CD14-positive monocyte (primary cell): Measurements from ENCODE around the gene PARP14. TPM values are rescaled to one million over a fixed set of nuclear protein-coding genes. Genes with fewer than 3 reads are reported as not detected.

Experiments
- DNase-seq, 3 donors: peaks; one replicate each; pipeline ENCODE4 v3.0.0-alpha.2; 2011 to 2022
- H2AFZ ChIP-seq: 2 replicates; pipeline ENCODE4 v1.6.0; 2012; ENCODE audit warnings: mild to moderate bottlenecking, low read depth, low read length, inconsistent platforms; ENCODE audit not compliant: insufficient read depth, poor library complexity, severe bottlenecking
- H3K27ac ChIP-seq, 2 donors: 1 replicate in 1 of 2; 2 replicates in 1 of 2; pipeline ENCODE4 v1.5.1; 2012 to 2013; ENCODE audit warnings: low read length in 2 of 2, control low read depth in 1 of 2, inconsistent platforms in 1 of 2, low read depth in 1 of 2, mild to moderate bottlenecking in 1 of 2
- H3K27me3 ChIP-seq, 2 donors: one replicate each; pipeline versions ENCODE4 v1.6.0 to v1.6.1; 2011 to 2013; ENCODE audit warnings: low read length in 2 of 2; ENCODE audit not compliant: control insufficient read depth in 2 of 2, insufficient read depth in 2 of 2
- H3K36me3 ChIP-seq, 2 donors: replicated peaks in 1 of 2; 1 replicate in 1 of 2; 2 replicates in 1 of 2; pipeline versions ENCODE4 v1.5.1 to v1.6.1; 2012 to 2013; ENCODE audit warnings: low read length in 2 of 2, control low read depth in 1 of 2, inconsistent platforms in 1 of 2, mild to moderate bottlenecking in 1 of 2; ENCODE audit not compliant: insufficient read depth in 2 of 2, control insufficient read depth in 1 of 2
- H3K4me1 ChIP-seq, 2 donors: 1 replicate in 1 of 2; 2 replicates in 1 of 2; pipeline versions ENCODE4 v1.5.1 to v1.6.1; 2012 to 2013; ENCODE audit warnings: low read length in 2 of 2, control low read depth in 1 of 2, inconsistent platforms in 1 of 2, mild to moderate bottlenecking in 1 of 2, moderate library complexity in 1 of 2; ENCODE audit not compliant: insufficient read depth in 2 of 2, control insufficient read depth in 1 of 2
- H3K4me2 ChIP-seq: replicated peaks from 2 replicates; pipeline ENCODE3; 2012; ENCODE audit warnings: low read length, moderate library complexity, mild to moderate bottlenecking; ENCODE audit not compliant: poor library complexity, severe bottlenecking; ENCODE audit errors: extremely low read depth
- H3K4me3 ChIP-seq, 3 experiments: fragments of 200-600 bp in 1 of 3; sonication (generic) in 1 of 3; replicated peaks in 1 of 3; 1 replicate in 2 of 3; 2 replicates in 1 of 3; pipeline ENCODE4 v1.5.1; 2011 to 2013; ENCODE audit warnings: low read length in 3 of 3, mild to moderate bottlenecking in 3 of 3, control low read depth in 2 of 3, low read depth in 2 of 3, inconsistent platforms in 1 of 3, moderate library complexity in 1 of 3
- H3K79me2 ChIP-seq: 2 replicates; pipeline ENCODE4 v1.6.0; 2012; ENCODE audit warnings: mild to moderate bottlenecking, control low read depth, inconsistent platforms, low read length, moderate library complexity; ENCODE audit not compliant: insufficient read depth
- H3K9ac ChIP-seq: 2 replicates; pipeline ENCODE4 v1.6.0; 2017; ENCODE audit warnings: low read length, mild to moderate bottlenecking; ENCODE audit not compliant: insufficient read depth, poor library complexity, severe bottlenecking
- H3K9me3 ChIP-seq, 2 donors: replicated peaks in 1 of 2; 1 replicate in 1 of 2; 2 replicates in 1 of 2; pipeline versions ENCODE4 v1.5.1 to v1.6.1; 2012 to 2013; ENCODE audit warnings: low read length in 2 of 2, control low read depth in 1 of 2; ENCODE audit not compliant: control insufficient read depth in 1 of 2, insufficient read depth in 1 of 2
- H4K20me1 ChIP-seq: 2 replicates; pipeline ENCODE4 v1.6.0; 2012; ENCODE audit warnings: mild to moderate bottlenecking, low read length, control low read depth, moderate library complexity; ENCODE audit not compliant: insufficient read depth
- H3K27ac Mint-ChIP-seq, 7 donors: one replicate each; pipeline ENCODE4 v1.8.0; 2020; ENCODE audit warnings: mild to moderate bottlenecking in 7 of 7, mixed read lengths in 7 of 7, moderate library complexity in 6 of 7, inconsistent platforms in 2 of 7
- H3K27me3 Mint-ChIP-seq, 3 donors: one replicate each; pipeline ENCODE4 v1.8.0; 2021 to 2022; ENCODE audit warnings: low read depth in 3 of 3, mild to moderate bottlenecking in 3 of 3, mixed read lengths in 3 of 3, moderate library complexity in 3 of 3, inconsistent platforms in 1 of 3
- H3K36me3 Mint-ChIP-seq, 2 donors: one replicate each; pipeline ENCODE4 v1.8.0; 2020; ENCODE audit warnings: mixed read lengths in 2 of 2, inconsistent platforms in 1 of 2, mild to moderate bottlenecking in 1 of 2
- H3K4me1 Mint-ChIP-seq: one replicate; pipeline ENCODE4 v1.8.0; 2020; ENCODE audit warnings: mild to moderate bottlenecking, mixed read lengths
- H3K4me3 Mint-ChIP-seq, 2 donors: one replicate each; pipeline ENCODE4 v1.8.0; 2020; ENCODE audit warnings: mild to moderate bottlenecking in 2 of 2, mixed read lengths in 2 of 2, moderate library complexity in 1 of 2
- H3K9me3 Mint-ChIP-seq, 7 donors: one replicate each; pipeline ENCODE4 v1.8.0; 2020 to 2022; ENCODE audit warnings: mixed read lengths in 7 of 7, mild to moderate bottlenecking in 6 of 7, moderate library complexity in 6 of 7, inconsistent platforms in 2 of 7
- CTCF ChIP-seq: fragments of 200-600 bp; IDR thresholded peaks from one replicate; pipeline ENCODE4 v1.8.0; 2022; ENCODE audit warnings: antibody characterized with exemption, mild to moderate bottlenecking
- WGBS: methylation state at CpG from one replicate; pipeline ENCODE4 v1.1.5; 2013; ENCODE audit warnings: missing lambda C conversion rate; ENCODE audit not compliant: insufficient coverage; 5-methylcytosine and 5-hydroxymethylcytosine counted together
- intact Hi-C, 2 donors: fragments of 100-400 bp; cut with micrococcal nuclease; formaldehyde crosslinking; loops; one replicate each; pipeline versions ENCODE4 v1.15.0 to v1.15.1; 2023
- polyA plus RNA-seq, 3 donors: library from polyadenylated mRNA; depleted of rRNA in 1 of 3; unstranded in 2 of 3; stranded (reverse) in 1 of 3; fragments of 300-500 nt in 2 of 3; fragments of >200 nt in 1 of 3; fragmentation: Illumina TruSeq in 2 of 3; gene quantifications; 1 replicate in 2 of 3; 2 replicates in 1 of 3; pipeline ENCODE4 v1.2.3, GENCODE V29; 2012 to 2021

Gene PARP14
- polyA plus RNA-seq, 3 donors: 22.1 to 68.8 (median 26.9) TPM

GRCh38 chr3:122728186-122728585 lies 47.5 kb downstream of the PARP14 start:
- Histone ChIP-seq H3K27ac (no peak overlapping the region), H3K9me3 (peaks cover 0 to 3% of the 10 kb centered on the region in 2 donors), H3K9ac (no peak overlapping the region), H4K20me1 (peaks cover 26% of the 10 kb centered on the region), H3K79me2 (no peaks in the 10 kb centered on the region), H3K4me3 (no peak overlapping the region), H3K36me3 (peaks cover 16 to 49% of the 10 kb centered on the region in 2 donors), H3K4me1 (no peaks in the 10 kb centered on the region), H3K4me2 (no peak overlapping the region), H3K27me3 (no peaks in the 10 kb centered on the region), H2AFZ (no peak overlapping the region)
- no peak overlapping the region for H3K4me3 Mint-ChIP-seq
- no peak for TF ChIP-seq CTCF
- no CpG with 5 or more reads among the region's 3 CpGs for WGBS
- peaks cover 0 to 13% (median 10%) of the 10 kb centered on the region in 7 donors for H3K9me3 Mint-ChIP-seq
- DNase-seq: no peak
- H3K27ac Mint-ChIP-seq: no peak overlapping the region
- intact Hi-C loops: no loop called here
- H3K4me1 Mint-ChIP-seq: peaks cover 9% of the 10 kb centered on the region
- no peaks in the 10 kb centered on the region for H3K27me3 Mint-ChIP-seq
- peaks cover 45 to 76% of the 10 kb centered on the region in 2 donors for H3K36me3 Mint-ChIP-seq

GRCh38 chr3:122728756-122729514 lies 48.3 kb downstream of the PARP14 start:
- no peak overlapping the region for H3K27ac ChIP-seq
- WGBS: 100% methylated on average over 1 of the region's 8 CpGs
- Mint-ChIP-seq H3K4me1 (peaks cover 9% of the 10 kb centered on the region), H3K27ac (no peak overlapping the region), H3K27me3 (peaks cover 0 to 1% (median 0%) of the 10 kb centered on the region in 3 donors), H3K9me3 (peaks cover 4 to 21% (median 14%) of the 10 kb centered on the region in 7 donors), H3K4me3 (no peak overlapping the region), H3K36me3 (peaks cover 49 to 77% of the 10 kb centered on the region in 2 donors)
- H3K4me3 ChIP-seq: no peak overlapping the region
- TF ChIP-seq CTCF: no peak
- H2AFZ ChIP-seq: no peak overlapping the region
- DNase-seq: no peak
- H3K9me3 ChIP-seq: peaks cover 0 to 3% of the 10 kb centered on the region in 2 donors
- H3K9ac ChIP-seq: no peak overlapping the region
- H3K4me1 ChIP-seq: no peaks in the 10 kb centered on the region
- H3K79me2 ChIP-seq: no peaks in the 10 kb centered on the region
- H3K4me2 ChIP-seq: no peak overlapping the region
- intact Hi-C loops: no loop called here
- H3K36me3 ChIP-seq: peaks cover 16 to 47% of the 10 kb centered on the region in 2 donors
- H3K27me3 ChIP-seq: no peaks in the 10 kb centered on the region
- H4K20me1 ChIP-seq: peaks cover 26% of the 10 kb centered on the region
